ENCODE measurements around the gene FAHD2A.
"Not testable (repeated sequence)": the region's sequence is repeated elsewhere in the genome, so short reads cannot be mapped to it uniquely, and the experiment has no call there.

Gene FAHD2A

GRCh38 chr2:95435162-95435871, 32.8 kb downstream of the FAHD2A start:
- not testable (repeated sequence) for DNase-seq (ENCODE audit: low read depth in 2 of 2)

- not testable (repeated sequence) for DNase-seq (ENCODE audit: low read depth in 2 of 2)
Observed at GRCh38 chr2:95435872-95436209, 33.3 kb downstream of the FAHD2A start.

- DNase-seq (ENCODE audit: low read depth in 2 of 2) = not testable (repeated sequence)
Observed at GRCh38 chr2:95442474-95443099, 40.1 kb downstream of the FAHD2A start.

GRCh38 chr2:95445317-95445716, 42.8 kb downstream of the FAHD2A start:
- DNase-seq (ENCODE audit: low read depth in 2 of 2) = not testable (repeated sequence)

- not testable (repeated sequence) for DNase-seq (ENCODE audit: low read depth in 2 of 2)
Observed at GRCh38 chr2:95463292-95463691, 60.8 kb downstream of the FAHD2A start.

Measured in stimulated activated CD4-positive, alpha-beta T cell treated with anti-CD3 and anti-CD28 coated beads, Interleukin-12 subunit alpha, Interleukin-12 subunit beta, amount 100 ng/mL, for 24 hours (primary cell).